Measurements from ENCODE around the gene METTL22. TPM values are rescaled to one million over a fixed set of nuclear protein-coding genes. Genes with fewer than 3 reads are reported as not detected.
"Not testable (repeated sequence)": the region's sequence is repeated elsewhere in the genome, so short reads cannot be mapped to it uniquely, and the experiment has no call there.

Gene METTL22
- total and polyA plus RNA-seq, 2 experiments from 2014 or later: 46.0 to 63.5 TPM

DNA sequence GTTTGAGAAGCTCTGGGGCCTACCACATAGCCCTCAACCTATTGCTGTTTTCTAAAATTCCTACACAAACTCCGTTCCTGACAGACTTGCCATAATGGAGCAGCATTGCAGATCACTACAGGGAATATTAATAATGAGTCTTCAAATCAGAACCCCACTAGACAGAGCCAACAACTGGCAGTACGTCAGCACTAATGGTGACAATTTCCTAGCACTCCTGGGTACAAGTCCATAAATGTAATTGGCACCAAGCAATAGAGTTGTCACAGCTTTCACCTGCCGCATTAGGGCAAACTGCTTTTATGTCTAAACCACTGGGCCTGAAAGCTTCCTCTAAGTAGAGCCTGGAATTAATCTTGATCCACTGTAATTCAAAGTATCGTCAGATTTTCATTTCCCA, 27.4 kb downstream of the METTL22 start:
- no peaks in the 10 kb centered on the region for H3K4me1 ChIP-seq (ENCODE audit: low read depth)
- no peak overlapping the region for H3K27ac ChIP-seq
- H3K9me3 ChIP-seq (ENCODE audit: low read depth): no peaks in the 10 kb centered on the region
- DNase-seq (ENCODE audit: low read depth in 1 of 2, low spot score in 1 of 2): no peak
- no peak overlapping the region for H3K4me3 ChIP-seq
- H3K36me3 ChIP-seq: peaks cover 17% of the 10 kb centered on the region
- H3K27me3 ChIP-seq: no peaks in the 10 kb centered on the region
- TF ChIP-seq, protein P1, sequence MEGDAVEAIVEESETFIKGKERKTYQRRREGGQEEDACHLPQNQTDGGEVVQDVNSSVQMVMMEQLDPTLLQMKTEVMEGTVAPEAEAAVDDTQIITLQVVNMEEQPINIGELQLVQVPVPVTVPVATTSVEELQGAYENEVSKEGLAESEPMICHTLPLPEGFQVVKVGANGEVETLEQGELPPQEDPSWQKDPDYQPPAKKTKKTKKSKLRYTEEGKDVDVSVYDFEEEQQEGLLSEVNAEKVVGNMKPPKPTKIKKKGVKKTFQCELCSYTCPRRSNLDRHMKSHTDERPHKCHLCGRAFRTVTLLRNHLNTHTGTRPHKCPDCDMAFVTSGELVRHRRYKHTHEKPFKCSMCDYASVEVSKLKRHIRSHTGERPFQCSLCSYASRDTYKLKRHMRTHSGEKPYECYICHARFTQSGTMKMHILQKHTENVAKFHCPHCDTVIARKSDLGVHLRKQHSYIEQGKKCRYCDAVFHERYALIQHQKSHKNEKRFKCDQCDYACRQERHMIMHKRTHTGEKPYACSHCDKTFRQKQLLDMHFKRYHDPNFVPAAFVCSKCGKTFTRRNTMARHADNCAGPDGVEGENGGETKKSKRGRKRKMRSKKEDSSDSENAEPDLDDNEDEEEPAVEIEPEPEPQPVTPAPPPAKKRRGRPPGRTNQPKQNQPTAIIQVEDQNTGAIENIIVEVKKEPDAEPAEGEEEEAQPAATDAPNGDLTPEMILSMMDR (IDR thresholded peaks at IDR 0.05; ENCODE audit: low read depth, low read length): no peak

GRCh38 chr16:8649829-8650554, 28.5 kb downstream of the METTL22 start:
- H3K9me3 ChIP-seq (ENCODE audit: low read depth): no peaks in the 10 kb centered on the region
- no peak for DNase-seq (ENCODE audit: low read depth in 1 of 2, low spot score in 1 of 2)
- H3K27ac ChIP-seq: no peak overlapping the region
- H3K4me3 ChIP-seq: no peak overlapping the region
- H3K27me3 ChIP-seq: no peaks in the 10 kb centered on the region
- TF ChIP-seq, protein P1 (IDR thresholded peaks at IDR 0.05; ENCODE audit: low read depth, low read length): no peak
- H3K4me1 ChIP-seq (ENCODE audit: low read depth): no peaks in the 10 kb centered on the region
- peaks cover 10% of the 10 kb centered on the region for H3K36me3 ChIP-seq

GRCh38 chr16:8651958-8652357, 30.5 kb downstream of the METTL22 start:
- not testable (repeated sequence) for H3K27ac ChIP-seq; H3K9me3 ChIP-seq (ENCODE audit: low read depth); H3K36me3 ChIP-seq; H3K4me3 ChIP-seq; H3K4me1 ChIP-seq (ENCODE audit: low read depth); H3K27me3 ChIP-seq
- peak in 1 of 2 donors; percentile 41 for DNase-seq (ENCODE audit: low read depth in 1 of 2, low spot score in 1 of 2)
- TF ChIP-seq, protein P1 (IDR thresholded peaks at IDR 0.05; ENCODE audit: low read depth, low read length): peak; percentile 53

DNA sequence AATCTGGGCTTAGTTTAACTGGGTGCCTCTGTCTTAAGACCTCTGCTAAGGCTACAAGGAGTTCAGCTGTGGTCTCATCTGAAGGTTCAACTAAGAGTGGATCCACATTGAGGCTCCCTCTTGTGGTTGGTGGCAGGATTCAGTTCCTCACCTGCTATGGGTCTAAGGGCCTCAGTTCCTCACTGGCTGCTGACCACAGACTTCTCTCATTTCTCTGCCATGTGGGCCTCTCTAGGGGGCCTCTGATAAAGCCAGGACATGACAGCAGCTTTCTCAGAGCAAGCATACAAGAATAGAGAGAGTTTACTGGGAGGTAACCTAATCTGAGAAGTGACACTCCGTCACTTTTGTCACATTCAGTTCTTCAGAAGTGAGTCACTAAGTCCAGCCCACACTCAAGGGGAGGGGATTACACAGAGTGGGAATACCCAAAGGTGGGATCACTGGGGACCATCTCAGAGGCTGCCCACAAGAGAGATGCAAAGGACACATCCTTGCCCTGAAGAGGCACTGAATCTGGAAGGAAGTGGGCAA, 33.8 kb downstream of the METTL22 start:
- Histone ChIP-seq H3K36me3 (no peaks in the 10 kb centered on the region), H3K27ac (no peak overlapping the region), H3K27me3 (no peaks in the 10 kb centered on the region), H3K4me1 (ENCODE audit: low read depth) (no peaks in the 10 kb centered on the region), H3K9me3 (ENCODE audit: low read depth) (no peaks in the 10 kb centered on the region), H3K4me3 (no peak overlapping the region)
- TF ChIP-seq, protein P1 (IDR thresholded peaks at IDR 0.05; ENCODE audit: low read depth, low read length): peak; percentile 41
- peak; percentile 27 to 28 for DNase-seq (ENCODE audit: low read depth in 1 of 2, low spot score in 1 of 2)

- no peak for DNase-seq (ENCODE audit: low read depth in 1 of 2, low spot score in 1 of 2)
- no peak overlapping the region for H3K27ac ChIP-seq
- H3K36me3 ChIP-seq: no peaks in the 10 kb centered on the region
- H3K4me3 ChIP-seq: no peak overlapping the region
- no peaks in the 10 kb centered on the region for H3K27me3 ChIP-seq
- TF ChIP-seq, protein P1 (IDR thresholded peaks at IDR 0.05; ENCODE audit: low read depth, low read length): no peak
- H3K4me1 ChIP-seq (ENCODE audit: low read depth): no peaks in the 10 kb centered on the region
- no peaks in the 10 kb centered on the region for H3K9me3 ChIP-seq (ENCODE audit: low read depth)
These were observed 34.9 kb downstream of the METTL22 start for GRCh38 chr16:8656376-8656775.

Measured in cardiac muscle cell (in vitro differentiated cells and primary cell).